Spinal cord (tissue), 10 donors: ENCODE measurements around the gene FGF19. TPM values are rescaled to one million over a fixed set of nuclear protein-coding genes. Genes with fewer than 3 reads are reported as not detected.

Source experiments
- DNase-seq, 6 donors: peaks; one replicate each; pipeline versions ENCODE4 v3.0.0 to v3.0.0-alpha.2; 2013 to 2015; ENCODE audit warnings: low spot score in 6 of 6, low read depth in 4 of 6
- H3K27ac ChIP-seq: one replicate; pipeline ENCODE4 v1.5.1; 2013; ENCODE audit warnings: low read depth, low read length, control low read depth
- H3K27me3 ChIP-seq: one replicate; pipeline ENCODE4 v1.6.1; 2013; ENCODE audit warnings: low read length; ENCODE audit not compliant: control insufficient read depth, insufficient read depth
- H3K36me3 ChIP-seq: one replicate; pipeline ENCODE4 v1.6.1; 2013; ENCODE audit warnings: low read length; ENCODE audit not compliant: control insufficient read depth, insufficient read depth
- H3K4me1 ChIP-seq: one replicate; pipeline ENCODE4 v1.6.1; 2013; ENCODE audit warnings: low read length; ENCODE audit not compliant: control insufficient read depth, insufficient read depth
- H3K4me3 ChIP-seq: one replicate; pipeline ENCODE4 v1.5.1; 2013; ENCODE audit warnings: low read depth, low read length, control low read depth
- H3K9me3 ChIP-seq: one replicate; pipeline ENCODE4 v1.6.1; 2013; ENCODE audit warnings: low read length; ENCODE audit not compliant: control insufficient read depth, insufficient read depth
- WGBS: methylation state at CpG from one replicate; pipeline ENCODE4 v1.1.5; 2013; ENCODE audit warnings: missing lambda C conversion rate; ENCODE audit not compliant: insufficient coverage; 5-methylcytosine and 5-hydroxymethylcytosine counted together
- polyA plus RNA-seq, 2 donors: library from polyadenylated mRNA; unstranded; fragments of 120-200 nt; gene quantifications; one replicate each; pipeline ENCODE4 v1.2.1, GENCODE V29; 2013; ENCODE audit not compliant: insufficient read length in 2 of 2
- total RNA-seq, 2 donors: library from RNA; depleted of rRNA in 1 of 2; stranded (reverse); fragments of 120-200 nt in 1 of 2; fragments of >200 nt in 1 of 2; gene quantifications; one replicate each; pipeline versions ENCODE4 v1.2.3 to v1.2.4, GENCODE V29; 2013 to 2014
- donor health status: healthy.

Gene FGF19
- total and polyA plus RNA-seq, 4 donors: 0.44 to 0.48 TPM; not detected in 2

DNA sequence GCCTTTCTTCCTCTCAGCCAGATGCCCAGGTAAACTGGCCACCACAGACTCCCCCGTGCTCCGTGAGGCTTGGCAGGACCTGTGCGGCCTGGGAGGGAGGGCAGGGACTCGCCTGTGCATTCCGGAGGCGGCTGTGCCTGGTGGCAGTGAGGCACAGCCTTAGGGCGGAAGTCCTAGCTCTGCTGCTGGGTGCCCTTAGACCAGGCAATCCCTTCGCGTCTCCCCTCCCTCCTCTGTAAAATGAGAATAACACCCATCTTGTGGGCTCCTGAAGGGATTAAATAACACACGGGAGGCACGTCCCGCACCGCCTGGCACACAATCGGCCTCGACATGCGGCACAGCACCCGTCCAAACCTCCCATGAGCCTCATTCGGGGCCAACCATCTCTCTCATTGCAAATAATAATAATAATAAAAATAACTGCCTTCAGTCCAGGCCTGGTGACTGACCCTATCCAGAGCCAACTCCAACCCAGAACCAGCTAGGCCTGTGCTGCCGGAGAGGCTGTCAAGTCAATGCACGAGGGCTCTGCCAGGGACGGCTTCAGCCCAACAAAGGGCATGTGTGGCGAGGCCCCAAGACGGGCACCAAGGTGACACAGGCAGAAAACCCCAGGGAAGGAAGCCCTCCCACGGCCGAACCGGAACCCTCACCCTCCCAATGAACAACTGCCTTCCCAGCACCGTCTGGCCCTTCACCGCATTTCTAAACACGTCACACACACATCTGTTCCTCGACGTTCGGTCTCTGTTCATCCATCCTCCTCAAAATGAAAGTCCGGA lies 36.9 kb downstream of the FGF19 start:
- DNase-seq: no peak
- WGBS: 84% methylated on average over 20 of the region's 33 CpGs
- peaks cover 13% of the 10 kb centered on the region for H3K4me1 ChIP-seq
- H3K9me3 ChIP-seq: no peaks in the 10 kb centered on the region
- no peaks in the 10 kb centered on the region for H3K27me3 ChIP-seq
- no peak overlapping the region for H3K27ac ChIP-seq
- H3K4me3 ChIP-seq: no peak overlapping the region
- H3K36me3 ChIP-seq: peaks cover 72% of the 10 kb centered on the region

DNA sequence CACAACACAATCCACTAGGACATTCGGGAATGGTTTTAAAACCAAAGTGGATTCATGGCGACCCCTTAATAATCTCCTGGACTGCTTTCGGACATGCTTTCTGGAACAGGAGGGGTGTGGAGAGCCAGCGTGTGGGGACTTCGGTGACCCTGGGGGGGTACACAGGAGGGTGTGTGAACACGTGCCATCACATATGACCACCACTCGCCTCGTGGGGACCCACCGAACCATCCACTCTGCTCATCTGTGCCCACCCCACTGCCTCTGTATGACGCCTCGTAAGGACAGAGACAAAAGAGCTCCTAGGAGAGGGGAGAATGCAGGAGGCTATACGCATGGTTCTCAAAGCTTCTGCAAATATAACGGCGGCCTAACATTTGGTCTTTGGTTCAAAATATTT lies 37.6 kb downstream of the FGF19 start:
- Histone ChIP-seq H3K27ac (no peak overlapping the region), H3K36me3 (peaks cover 70% of the 10 kb centered on the region)
- 96% methylated on average over 3 of the region's 14 CpGs for WGBS

GRCh38 chr11:69665669-69666068 lies 38.2 kb downstream of the FGF19 start:
- Histone ChIP-seq H3K4me3 (no peak overlapping the region), H3K9me3 (no peaks in the 10 kb centered on the region), H3K27me3 (no peaks in the 10 kb centered on the region), H3K27ac (no peak overlapping the region), H3K36me3 (peaks cover 74% of the 10 kb centered on the region), H3K4me1 (peaks cover 11% of the 10 kb centered on the region)
- no peak for DNase-seq
- 92% methylated on average over 10 of the region's 11 CpGs for WGBS

More for the DNA sequence above, 37.6 kb downstream of the FGF19 start:
- no peak overlapping the region for H3K4me3 ChIP-seq
- H3K9me3 ChIP-seq: no peaks in the 10 kb centered on the region
- DNase-seq: no peak
- H3K27me3 ChIP-seq: no peaks in the 10 kb centered on the region
- peaks cover 13% of the 10 kb centered on the region for H3K4me1 ChIP-seq

DNA sequence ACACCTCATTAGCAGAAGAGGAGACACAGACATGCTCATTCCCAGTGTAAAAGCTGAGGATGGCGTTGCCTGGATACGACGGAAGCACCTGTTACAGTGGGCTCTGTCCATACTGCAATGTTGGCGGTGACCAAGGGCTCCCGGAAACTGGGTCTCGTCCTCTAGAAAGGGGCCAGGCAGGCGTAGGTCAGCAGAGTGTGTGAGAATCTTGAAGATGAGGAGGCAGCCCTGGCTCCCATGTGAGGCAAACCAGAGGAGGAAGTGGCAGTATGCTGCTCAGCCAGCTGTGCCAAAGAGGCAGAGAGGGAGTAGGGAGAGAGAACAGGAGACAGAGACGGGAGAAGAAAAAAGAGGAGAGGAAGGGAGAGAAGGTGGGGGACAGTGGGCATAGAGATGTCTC lies 38.9 kb downstream of the FGF19 start:
- Histone ChIP-seq H3K9me3 (no peaks in the 10 kb centered on the region), H3K4me1 (peaks cover 3% of the 10 kb centered on the region), H3K36me3 (peaks cover 69% of the 10 kb centered on the region), H3K4me3 (no peak overlapping the region), H3K27me3 (no peaks in the 10 kb centered on the region), H3K27ac (no peak overlapping the region)
- DNase-seq: no peak
- 87% methylated on average over 8 of the region's 8 CpGs for WGBS

GRCh38 chr11:69664103-69664775 lies 39.6 kb downstream of the FGF19 start:
- Histone ChIP-seq H3K27ac (no peak overlapping the region), H3K27me3 (no peaks in the 10 kb centered on the region), H3K4me3 (no peak overlapping the region), H3K9me3 (no peaks in the 10 kb centered on the region), H3K4me1 (no peaks in the 10 kb centered on the region), H3K36me3 (peaks cover 64% of the 10 kb centered on the region)
- DNase-seq: no peak
- 96% methylated on average over 17 of the region's 17 CpGs for WGBS

GRCh38 chr11:69663326-69663725 lies 40.5 kb downstream of the FGF19 start:
- no peak for DNase-seq
- WGBS: 95% methylated on average over 5 of the region's 6 CpGs
- Histone ChIP-seq H3K4me3 (no peak overlapping the region), H3K27ac (no peak overlapping the region), H3K4me1 (peaks cover 9% of the 10 kb centered on the region), H3K27me3 (no peaks in the 10 kb centered on the region), H3K36me3 (peaks cover 60% of the 10 kb centered on the region), H3K9me3 (no peaks in the 10 kb centered on the region)

DNA sequence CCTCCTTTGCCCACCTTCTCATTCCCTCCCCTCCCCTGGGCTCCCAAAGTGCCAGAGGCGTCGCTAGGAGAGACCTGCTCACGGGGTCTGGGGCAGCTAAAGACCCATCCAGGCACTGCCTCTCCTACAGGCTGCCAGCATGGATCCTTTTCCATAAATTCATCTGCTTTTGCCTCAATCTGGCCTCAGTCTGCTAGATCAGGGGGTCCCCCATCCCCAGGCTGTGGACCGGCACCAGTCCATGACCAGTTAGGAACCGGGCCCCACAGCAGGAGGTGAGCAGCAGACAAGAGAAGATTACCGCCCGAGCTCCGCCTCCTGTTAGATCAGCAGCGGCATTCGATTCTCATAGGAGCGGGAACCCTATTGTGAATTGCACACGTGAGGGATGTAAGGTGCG lies 41.0 kb downstream of the FGF19 start:
- 69% methylated on average over 12 of the region's 13 CpGs for whole genome bisulfite sequencing
- no peak for DNase-seq
- H3K4me1 ChIP-seq: peaks cover 14% of the 10 kb centered on the region

DNA sequence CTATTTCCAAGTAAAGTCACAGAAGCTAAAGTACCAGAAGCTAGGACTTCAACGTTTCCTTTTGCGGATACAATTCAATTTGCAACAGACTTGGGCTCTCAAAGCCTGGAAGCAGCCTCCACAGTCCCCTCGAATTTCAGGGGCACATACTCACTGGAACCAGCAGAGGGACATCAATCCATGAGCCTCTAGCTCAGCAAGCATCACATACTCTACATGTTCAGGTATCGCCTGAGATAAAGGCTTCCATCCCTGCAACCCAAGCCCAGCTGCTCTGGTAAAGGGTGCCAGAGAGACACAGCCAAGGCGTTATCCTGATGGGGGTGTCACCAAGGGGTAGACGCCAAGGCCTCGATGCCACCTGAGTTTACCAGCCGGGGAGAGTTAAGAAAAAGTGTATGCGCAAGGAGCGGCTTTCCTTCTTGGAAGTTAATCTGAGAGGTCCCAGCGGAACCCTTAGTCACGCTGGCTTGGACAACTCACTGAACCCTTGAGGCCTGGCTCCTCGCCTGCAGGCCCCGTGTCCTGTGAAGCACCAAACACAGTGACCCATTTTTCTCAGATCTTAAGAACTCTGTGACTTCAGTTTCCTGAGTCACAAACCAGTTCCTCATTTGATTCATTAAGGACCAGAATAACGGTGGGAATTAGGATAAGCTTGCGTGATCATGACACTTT lies 41.7 kb downstream of the FGF19 start:
- 73% methylated on average over 11 of the region's 16 CpGs for WGBS
- H3K27ac ChIP-seq: no peak overlapping the region
- peak in 1 of 6 donors; percentile 16 for DNase-seq
- H3K4me3 ChIP-seq: no peak overlapping the region
- H3K4me1 ChIP-seq: peaks cover 20% of the 10 kb centered on the region
- H3K36me3 ChIP-seq: peaks cover 57% of the 10 kb centered on the region
- H3K27me3 ChIP-seq: no peaks in the 10 kb centered on the region
- no peaks in the 10 kb centered on the region for H3K9me3 ChIP-seq

More for the DNA sequence above, 41.0 kb downstream of the FGF19 start:
- no peak overlapping the region for H3K4me3 ChIP-seq
- no peaks in the 10 kb centered on the region for H3K9me3 ChIP-seq
- no peaks in the 10 kb centered on the region for H3K27me3 ChIP-seq
- no peak overlapping the region for H3K27ac ChIP-seq
- H3K36me3 ChIP-seq: peaks cover 60% of the 10 kb centered on the region

DNA sequence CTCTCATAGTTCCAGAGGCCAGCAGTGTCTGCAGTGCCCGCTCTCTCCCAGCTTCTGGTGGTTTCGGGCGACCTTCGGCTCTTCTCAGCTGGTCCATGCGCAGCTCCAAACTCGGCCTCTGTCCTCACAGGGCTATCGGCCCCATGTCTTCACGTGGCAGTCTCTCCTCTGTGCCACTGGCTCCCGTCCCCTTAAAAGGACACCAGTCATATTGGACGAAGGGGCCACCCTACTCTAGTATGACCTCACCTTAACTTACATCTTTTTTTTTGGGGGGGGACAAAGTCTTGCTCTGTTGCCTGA lies 42.5 kb downstream of the FGF19 start:
- no peaks in the 10 kb centered on the region for H3K27me3 ChIP-seq
- H3K4me3 ChIP-seq: no peak overlapping the region
- peaks cover 49% of the 10 kb centered on the region for H3K36me3 ChIP-seq
- WGBS: 74% methylated on average over 8 of the region's 10 CpGs
- H3K9me3 ChIP-seq: no peaks in the 10 kb centered on the region
- peaks cover 20% of the 10 kb centered on the region for H3K4me1 ChIP-seq
- H3K27ac ChIP-seq: no peak overlapping the region
- DNase-seq: no peak
